Liver (tissue), 10 donors: ENCODE data around the gene ZNF620. TPM values are rescaled to one million over a fixed set of nuclear protein-coding genes. Genes with fewer than 3 reads are reported as not detected.
A peak's percentile ranks its signal among the peaks of the same experiment; 100 is the strongest.

Source experiments
- DNase-seq: peaks from one replicate; pipeline ENCODE4 v3.0.0-alpha.2; 2017; ENCODE audit warnings: low spot score
- H3K27ac ChIP-seq, 2 donors: one replicate each; pipeline ENCODE4 v1.7.0; 2013; ENCODE audit warnings: inconsistent platforms in 2 of 2, low read length in 2 of 2, control low read depth in 1 of 2, low read depth in 1 of 2, mild to moderate bottlenecking in 1 of 2
- H3K27me3 ChIP-seq, 4 donors: one replicate each; pipeline versions ENCODE4 v1.6.1 to v1.7.0; 2013; ENCODE audit warnings: low read length in 3 of 4, inconsistent platforms in 1 of 4, mild to moderate bottlenecking in 1 of 4, moderate library complexity in 1 of 4; ENCODE audit not compliant: control insufficient read depth in 4 of 4, insufficient read depth in 4 of 4
- H3K36me3 ChIP-seq, 4 donors: one replicate each; pipeline versions ENCODE4 v1.6.1 to v1.7.0; 2013; ENCODE audit warnings: low read length in 3 of 4, mild to moderate bottlenecking in 3 of 4, low read depth in 1 of 4, moderate library complexity in 1 of 4; ENCODE audit not compliant: control insufficient read depth in 4 of 4, insufficient read depth in 3 of 4
- H3K4me1 ChIP-seq, 4 donors: one replicate each; pipeline versions ENCODE4 v1.6.1 to v1.7.0; 2013; ENCODE audit warnings: low read length in 3 of 4, mild to moderate bottlenecking in 3 of 4, moderate library complexity in 1 of 4; ENCODE audit not compliant: control insufficient read depth in 4 of 4, insufficient read depth in 4 of 4
- H3K4me3 ChIP-seq, 3 donors: one replicate each; pipeline versions ENCODE4 v1.6.1 to v1.7.0; 2013; ENCODE audit warnings: low read length in 3 of 3, control low read depth in 1 of 3, low read depth in 1 of 3, mild to moderate bottlenecking in 1 of 3
- H3K9ac ChIP-seq, 2 donors: one replicate each; pipeline ENCODE4 v1.7.0; 2013; ENCODE audit warnings: low read length in 2 of 2, mild to moderate bottlenecking in 2 of 2, moderate library complexity in 2 of 2, control low read depth in 1 of 2, low read depth in 1 of 2
- H3K9me3 ChIP-seq, 4 donors: one replicate each; pipeline versions ENCODE4 v1.6.1 to v1.7.0; 2013; ENCODE audit warnings: low read length in 3 of 4; ENCODE audit not compliant: control insufficient read depth in 4 of 4
- EGR1 ChIP-seq, 2 donors: IDR thresholded peaks; 2 replicates each; pipeline ENCODE4 v1.6.1; 2016 to 2018; ENCODE audit warnings: antibody characterized with exemption in 2 of 2, low read depth in 2 of 2
- JUND ChIP-seq, 2 donors: IDR thresholded peaks; 2 replicates each; pipeline ENCODE4 v1.6.1; 2016; ENCODE audit warnings: antibody characterized with exemption in 2 of 2
- MAX ChIP-seq: IDR thresholded peaks from 2 replicates; pipeline ENCODE4 v1.6.1; 2016; ENCODE audit warnings: antibody characterized with exemption
- NR2F2 ChIP-seq: IDR thresholded peaks from 2 replicates; pipeline ENCODE4 v1.6.1; 2016; ENCODE audit warnings: antibody characterized with exemption
- RAD21 ChIP-seq, 2 donors: IDR thresholded peaks; 2 replicates each; pipeline ENCODE4 v1.6.1; 2016; ENCODE audit warnings: antibody characterized with exemption in 2 of 2, mild to moderate bottlenecking in 2 of 2
- REST ChIP-seq: IDR thresholded peaks from 2 replicates; pipeline ENCODE4 v1.6.1; 2016; ENCODE audit warnings: antibody characterized with exemption, mild to moderate bottlenecking
- RXRA ChIP-seq, 2 donors: IDR thresholded peaks; 2 replicates each; pipeline ENCODE4 v1.6.1; 2017 to 2018; ENCODE audit warnings: antibody characterized with exemption in 2 of 2, mild to moderate bottlenecking in 1 of 2
- TAF1 ChIP-seq: conservative IDR thresholded peaks from 2 replicates; pipeline ENCODE4 v1.6.1; 2016; ENCODE audit warnings: antibody characterized with exemption, mild to moderate bottlenecking
- WGBS: extraction: QIAGEN DNeasy Blood & Tissue Kit; methylation state at CpG from one replicate; pipeline ENCODE4 v1.1.7; 2013; 5-methylcytosine and 5-hydroxymethylcytosine counted together
- polyA plus RNA-seq, 2 donors: library from polyadenylated mRNA; stranded (reverse) in 1 of 2; unstranded in 1 of 2; fragments of 200-250 nt in 1 of 2; fragments of >200 nt in 1 of 2; fragmentation: Nextera tagmentation in 1 of 2; extraction: Ambion mirVana in 1 of 2; gene quantifications; one replicate each; pipeline versions ENCODE4 v1.2.1 to v1.2.3, GENCODE V29; 2013 to 2015
- small RNA-seq: library from RNA; depleted of rRNA; stranded (forward); fragments of <200 nt; gene quantifications from one replicate; pipeline ENCODE3, GENCODE V24; 2014
- total RNA-seq, 2 donors: library from RNA; depleted of rRNA; stranded (reverse); fragments of >200 nt; gene quantifications; one replicate each; pipeline ENCODE4 v1.2.3, GENCODE V29; 2014
- TF ChIP-seq, protein P1 (sequence below): IDR thresholded peaks from 2 replicates; pipeline ENCODE4 v1.6.1; 2016; ENCODE audit warnings: antibody characterized with exemption
- TF ChIP-seq, protein P2 (sequence below): fragments of 150-350 bp; IDR thresholded peaks from 2 replicates; pipeline ENCODE4 v1.5.1; 2017; ENCODE audit warnings: improper control_type of control experiment, low read depth, low read length; ENCODE audit not compliant: missing input control
- donor health status: healthy.
- donor health status: healthy.
- donor health status: healthy.
- donor health status: healthy.
- donor health status: healthy.

Gene ZNF620
- total and polyA plus RNA-seq, 4 donors = 0.95 to 7.1 (median 1.7) TPM

DNA sequence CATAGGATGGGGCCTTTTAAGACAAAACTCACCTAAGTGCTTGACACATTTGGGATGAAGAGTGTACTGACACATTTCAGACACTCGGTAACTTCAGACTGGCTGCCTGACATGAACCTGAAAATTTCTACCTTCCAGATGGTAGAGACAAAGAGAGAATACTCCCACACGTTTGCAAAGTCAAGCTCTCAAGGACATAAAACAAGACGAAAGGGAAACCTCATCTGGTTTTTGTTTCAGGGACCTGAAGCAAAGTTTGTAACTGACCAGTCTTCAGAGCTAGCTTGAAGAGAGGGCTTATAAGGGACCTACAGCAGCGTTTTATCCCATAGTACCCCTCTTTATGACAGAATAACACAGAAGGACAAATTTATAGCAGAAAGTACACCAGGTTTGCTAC is 60.9 kb downstream of the ZNF620 start:
- H3K9me3 ChIP-seq = peaks cover 0 to 8% (median 3%) of the 10 kb centered on the region in 4 donors
- no peak for TF ChIP-seq NR2F2
- no peak for TF ChIP-seq EGR1 (IDR thresholded peaks at IDR 0.05; ENCODE audit: low read depth in 2 of 2)
- no peak for TF ChIP-seq RAD21 (IDR thresholded peaks at IDR 0.05)
- no peak for TF ChIP-seq MAX
- TF ChIP-seq, protein P1, sequence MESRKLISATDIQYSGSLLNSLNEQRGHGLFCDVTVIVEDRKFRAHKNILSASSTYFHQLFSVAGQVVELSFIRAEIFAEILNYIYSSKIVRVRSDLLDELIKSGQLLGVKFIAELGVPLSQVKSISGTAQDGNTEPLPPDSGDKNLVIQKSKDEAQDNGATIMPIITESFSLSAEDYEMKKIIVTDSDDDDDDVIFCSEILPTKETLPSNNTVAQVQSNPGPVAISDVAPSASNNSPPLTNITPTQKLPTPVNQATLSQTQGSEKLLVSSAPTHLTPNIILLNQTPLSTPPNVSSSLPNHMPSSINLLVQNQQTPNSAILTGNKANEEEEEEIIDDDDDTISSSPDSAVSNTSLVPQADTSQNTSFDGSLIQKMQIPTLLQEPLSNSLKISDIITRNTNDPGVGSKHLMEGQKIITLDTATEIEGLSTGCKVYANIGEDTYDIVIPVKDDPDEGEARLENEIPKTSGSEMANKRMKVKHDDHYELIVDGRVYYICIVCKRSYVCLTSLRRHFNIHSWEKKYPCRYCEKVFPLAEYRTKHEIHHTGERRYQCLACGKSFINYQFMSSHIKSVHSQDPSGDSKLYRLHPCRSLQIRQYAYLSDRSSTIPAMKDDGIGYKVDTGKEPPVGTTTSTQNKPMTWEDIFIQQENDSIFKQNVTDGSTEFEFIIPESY = no peak
- no peak for TF ChIP-seq RXRA (IDR thresholded peaks at IDR 0.05)
- TF ChIP-seq JUND (IDR thresholded peaks at IDR 0.05) = no peak
- TF ChIP-seq REST = no peak
- TF ChIP-seq, protein P2, sequence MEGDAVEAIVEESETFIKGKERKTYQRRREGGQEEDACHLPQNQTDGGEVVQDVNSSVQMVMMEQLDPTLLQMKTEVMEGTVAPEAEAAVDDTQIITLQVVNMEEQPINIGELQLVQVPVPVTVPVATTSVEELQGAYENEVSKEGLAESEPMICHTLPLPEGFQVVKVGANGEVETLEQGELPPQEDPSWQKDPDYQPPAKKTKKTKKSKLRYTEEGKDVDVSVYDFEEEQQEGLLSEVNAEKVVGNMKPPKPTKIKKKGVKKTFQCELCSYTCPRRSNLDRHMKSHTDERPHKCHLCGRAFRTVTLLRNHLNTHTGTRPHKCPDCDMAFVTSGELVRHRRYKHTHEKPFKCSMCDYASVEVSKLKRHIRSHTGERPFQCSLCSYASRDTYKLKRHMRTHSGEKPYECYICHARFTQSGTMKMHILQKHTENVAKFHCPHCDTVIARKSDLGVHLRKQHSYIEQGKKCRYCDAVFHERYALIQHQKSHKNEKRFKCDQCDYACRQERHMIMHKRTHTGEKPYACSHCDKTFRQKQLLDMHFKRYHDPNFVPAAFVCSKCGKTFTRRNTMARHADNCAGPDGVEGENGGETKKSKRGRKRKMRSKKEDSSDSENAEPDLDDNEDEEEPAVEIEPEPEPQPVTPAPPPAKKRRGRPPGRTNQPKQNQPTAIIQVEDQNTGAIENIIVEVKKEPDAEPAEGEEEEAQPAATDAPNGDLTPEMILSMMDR = no peak
- no peak for TF ChIP-seq TAF1
- H3K4me1 ChIP-seq = no peaks in the 10 kb centered on the region
- H3K36me3 ChIP-seq = no peaks in the 10 kb centered on the region
- 78% methylated on average over 4 of the region's 4 CpGs for WGBS
- no peak for DNase-seq
- H3K27ac ChIP-seq = no peak overlapping the region
- no peak overlapping the region for H3K4me3 ChIP-seq
- H3K9ac ChIP-seq = no peak overlapping the region
- no peaks in the 10 kb centered on the region for H3K27me3 ChIP-seq

Small RNA genes lying within 50 kb of the gene (small RNA-seq; reads per million reads assigned to genes)
- 2.6 reads per million, percentile 89 among the genes with 10 or more reads in this experiment for gene RNU5B-2P

Other genes starting within 250 kb of the ZNF620 start
- gene EIF1B, start 196.3 kb upstream of the ZNF620 start, total RNA-seq = 10 to 100 TPM; 10.9 to 22.2 TPM
- gene EIF1B, start 196.3 kb upstream of the ZNF620 start, polyA plus RNA-seq = 10 to 100 TPM; 33.4 to 33.8 TPM
- under 1 TPM in 1 of 2 donors, not detected in 1; 0.08 TPM for gene ENTPD3, start 118.9 kb upstream of the ZNF620 start, total RNA-seq
- not detected for gene ENTPD3, start 118.9 kb upstream of the ZNF620 start, polyA plus RNA-seq
- gene RPL14, start 48.7 kb upstream of the ZNF620 start, total RNA-seq = 100 to 1,000 TPM in 1 of 2 donors, 10 to 100 TPM in 1; 82.6 to 169 TPM
- gene RPL14, start 48.7 kb upstream of the ZNF620 start, polyA plus RNA-seq = 100 to 1,000 TPM; 201 to 383 TPM
- gene ZNF619, start 28.9 kb upstream of the ZNF620 start, total RNA-seq = 1 to 10 TPM; 4.9 to 5.9 TPM
- gene ZNF619, start 28.9 kb upstream of the ZNF620 start, polyA plus RNA-seq = 1 to 10 TPM; 1.3 to 1.7 TPM
- 10 to 100 TPM; 10.1 to 11.5 TPM for gene ZNF621, start 18.9 kb downstream of the ZNF620 start, total RNA-seq
- 1 to 10 TPM; 3.3 to 4.0 TPM for gene ZNF621, start 18.9 kb downstream of the ZNF620 start, polyA plus RNA-seq